GM23338 (cell line): Measurements from ENCODE around the gene MSANTD7. TPM values are rescaled to one million over a fixed set of nuclear protein-coding genes. Genes with fewer than 3 reads are reported as not detected.

Experiments
- ATAC-seq: fragments of 200-7000 bp; cut with Tn5 transposase; 3 replicates; pipeline ENCODE4 v1.9.1; 2020
- DNase-seq: peaks from one replicate; pipeline ENCODE4 v3.0.0-alpha.2; 2015; ENCODE audit warnings: low spot score
- H2AFZ ChIP-seq: fragments of 200-600 bp; sonication (generic); 2 replicates; pipeline ENCODE4 v1.8.0; 2016; ENCODE audit warnings: antibody characterized with exemption, mild to moderate bottlenecking, moderate library complexity
- H3F3A ChIP-seq: fragments of 200-600 bp; sonication (generic); replicated peaks from 2 replicates; pipeline ENCODE4 v1.8.0; 2017; ENCODE audit warnings: antibody characterized with exemption, mixed run types, low read depth
- H3K27ac ChIP-seq: fragments of 200-600 bp; sonication (generic); 2 replicates; pipeline ENCODE4 v1.6.1; 2016; ENCODE audit warnings: low read depth
- H3K27me3 ChIP-seq: fragments of 200-600 bp; sonication (generic); 2 replicates; pipeline ENCODE4 v1.8.0; 2016; ENCODE audit warnings: mild to moderate bottlenecking, mixed run types, moderate library complexity; ENCODE audit not compliant: insufficient read depth
- H3K36me3 ChIP-seq: fragments of 200-600 bp; sonication (generic); 2 replicates; pipeline ENCODE4 v1.8.0; 2016; ENCODE audit warnings: mild to moderate bottlenecking; ENCODE audit not compliant: insufficient read depth
- H3K4me1 ChIP-seq: fragments of 200-600 bp; sonication (generic); 2 replicates; pipeline ENCODE4 v1.8.0; 2016; ENCODE audit warnings: mild to moderate bottlenecking, moderate library complexity; ENCODE audit not compliant: insufficient read depth
- H3K4me2 ChIP-seq: fragments of 200-600 bp; sonication (generic); 2 replicates; pipeline ENCODE4 v1.7.1; 2017; ENCODE audit warnings: mixed run types
- H3K4me3 ChIP-seq: fragments of 200-600 bp; sonication (generic); 2 replicates; pipeline ENCODE4 v1.6.1; 2016; ENCODE audit warnings: mixed run types
- H3K79me2 ChIP-seq: fragments of 200-600 bp; sonication (generic); replicated peaks from 2 replicates; pipeline ENCODE4 v1.8.0; 2017; ENCODE audit warnings: mild to moderate bottlenecking; ENCODE audit not compliant: insufficient read depth
- H3K9me2 ChIP-seq: fragments of 200-600 bp; sonication (generic); 2 replicates; pipeline ENCODE4 v1.8.0; 2017; ENCODE audit not compliant: insufficient read depth
- H4K20me1 ChIP-seq: fragments of 200-600 bp; sonication (generic); replicated peaks from 2 replicates; pipeline ENCODE4 v1.8.0; 2017; ENCODE audit warnings: mild to moderate bottlenecking; ENCODE audit not compliant: insufficient read depth
- H3K27ac Mint-ChIP-seq: 2 replicates; pipeline ENCODE4 v1.8.0; 2020; ENCODE audit warnings: inconsistent platforms, mild to moderate bottlenecking, moderate library complexity, mixed read lengths
- H3K27me3 Mint-ChIP-seq: 3 replicates; pipeline ENCODE4 v1.8.0; 2022; ENCODE audit warnings: low read depth, mild to moderate bottlenecking, moderate library complexity, mixed read lengths, inconsistent platforms; ENCODE audit not compliant: insufficient read depth, poor library complexity
- H3K36me3 Mint-ChIP-seq: 3 replicates; pipeline ENCODE4 v1.8.0; 2021; ENCODE audit warnings: low read depth, mild to moderate bottlenecking, inconsistent platforms, moderate library complexity, mixed read lengths
- H3K4me1 Mint-ChIP-seq: 3 replicates; pipeline ENCODE4 v1.8.0; 2020; ENCODE audit warnings: mild to moderate bottlenecking, inconsistent platforms, mixed read lengths
- H3K4me3 Mint-ChIP-seq: 3 replicates; pipeline ENCODE4 v1.8.0; 2021; ENCODE audit warnings: moderate library complexity, mild to moderate bottlenecking, inconsistent platforms, mixed read lengths
- H3K9me3 Mint-ChIP-seq: 3 replicates; pipeline ENCODE4 v1.8.0; 2020; ENCODE audit warnings: moderate library complexity, mild to moderate bottlenecking, inconsistent platforms, mixed read lengths
- CREB1 ChIP-seq: fragments of 250-450 bp; sonication (Bioruptor Pico); IDR thresholded peaks from 2 replicates; pipeline ENCODE4 v1.5.0; 2020; ENCODE audit warnings: low read depth, mild to moderate bottlenecking, moderate library complexity
- EZH2 ChIP-seq: fragments of 200-600 bp; sonication (generic); IDR thresholded peaks from one replicate; pipeline ENCODE4 v1.8.0; 2017; ENCODE audit warnings: antibody characterized with exemption, mild to moderate bottlenecking, low read depth; ENCODE audit not compliant: unreplicated experiment
- EZH2phosphoT487 ChIP-seq: fragments of 200-600 bp; sonication (generic); IDR thresholded peaks from one replicate; pipeline ENCODE4 v1.8.1; 2018; ENCODE audit warnings: antibody characterized with exemption; ENCODE audit not compliant: unreplicated experiment
- JUNB ChIP-seq: IDR thresholded peaks from one replicate; pipeline ENCODE4 v1.6.1; 2016; ENCODE audit warnings: antibody characterized with exemption; ENCODE audit not compliant: unreplicated experiment
- NANOG ChIP-seq: IDR thresholded peaks from 2 replicates; pipeline ENCODE4 v1.6.1; 2016; ENCODE audit warnings: antibody characterized with exemption, borderline replicate concordance
- POLR2AphosphoS5 ChIP-seq: IDR thresholded peaks from 2 replicates; pipeline ENCODE4 v1.6.1; 2016; ENCODE audit warnings: antibody characterized with exemption, low read depth
- STAT1 ChIP-seq: IDR thresholded peaks from one replicate; pipeline ENCODE4 v1.6.1; 2016; ENCODE audit warnings: antibody characterized with exemption; ENCODE audit not compliant: unreplicated experiment
- ZNF462 ChIP-seq: fragments of 250-450 bp; sonication (Bioruptor Pico); IDR thresholded peaks from 2 replicates; pipeline ENCODE4 v1.5.0; 2020; ENCODE audit warnings: mild to moderate bottlenecking, moderate library complexity
- polyA plus RNA-seq: library from polyadenylated mRNA; unstranded; fragments of >200 nt; fragmentation: Nextera tagmentation; extraction: Ambion mirVana; gene quantifications from 2 replicates; pipeline ENCODE4 v1.2.1, GENCODE V29; 2016
- total RNA-seq: library from RNA; depleted of rRNA; stranded (reverse); fragments of >200 nt; shearing (Covaris generic); gene quantifications from 2 replicates; pipeline ENCODE4 v1.2.3, GENCODE V29; 2014
- TF ChIP-seq, protein P1 (sequence below): IDR thresholded peaks from 2 replicates; pipeline ENCODE4 v1.6.1; 2016; ENCODE audit warnings: antibody characterized with exemption
- TF ChIP-seq, protein P2 (sequence below): IDR thresholded peaks from one replicate; pipeline ENCODE4 v1.6.1; 2018; ENCODE audit warnings: antibody characterized with exemption; ENCODE audit not compliant: unreplicated experiment

Gene MSANTD7
- total and polyA plus RNA-seq, 2 experiments from 2014 or later = 5.3 to 19.8 TPM

- Histone ChIP-seq H3K4me2 (no peak overlapping the region), H3K4me1 (no peaks in the 10 kb centered on the region), H4K20me1 (no peaks in the 10 kb centered on the region), H3K9me2 (no peaks in the 10 kb centered on the region), H3K79me2 (no peaks in the 10 kb centered on the region), H3K4me3 (no peak overlapping the region), H3K36me3 (no peaks in the 10 kb centered on the region), H2AFZ (peak overlapping the region; percentile 80; the same call in 1 of the 2 replicates), H3K27me3 (no peaks in the 10 kb centered on the region), H3K27ac (no peak overlapping the region), H3F3A (no peaks in the 10 kb centered on the region)
- peaks cover 5% of the 10 kb centered on the region; the same call in 2 of the 3 replicates for H3K4me1 Mint-ChIP-seq
- no peaks in the 10 kb centered on the region for H3K27me3 Mint-ChIP-seq
- no peak for TF ChIP-seq STAT1
- TF ChIP-seq POLR2AphosphoS5 = no peak
- no peak for TF ChIP-seq ZNF462 (CRISPR knock-in tag)
- TF ChIP-seq NANOG = no peak
- TF ChIP-seq, protein P1, sequence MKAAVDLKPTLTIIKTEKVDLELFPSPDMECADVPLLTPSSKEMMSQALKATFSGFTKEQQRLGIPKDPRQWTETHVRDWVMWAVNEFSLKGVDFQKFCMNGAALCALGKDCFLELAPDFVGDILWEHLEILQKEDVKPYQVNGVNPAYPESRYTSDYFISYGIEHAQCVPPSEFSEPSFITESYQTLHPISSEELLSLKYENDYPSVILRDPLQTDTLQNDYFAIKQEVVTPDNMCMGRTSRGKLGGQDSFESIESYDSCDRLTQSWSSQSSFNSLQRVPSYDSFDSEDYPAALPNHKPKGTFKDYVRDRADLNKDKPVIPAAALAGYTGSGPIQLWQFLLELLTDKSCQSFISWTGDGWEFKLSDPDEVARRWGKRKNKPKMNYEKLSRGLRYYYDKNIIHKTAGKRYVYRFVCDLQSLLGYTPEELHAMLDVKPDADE = no peak
- no peak for TF ChIP-seq CREB1 (CRISPR knock-in tag)
- no peak for TF ChIP-seq JUNB
- TF ChIP-seq EZH2phosphoT487 = no peak
- no peak for TF ChIP-seq EZH2
- TF ChIP-seq, protein P2, sequence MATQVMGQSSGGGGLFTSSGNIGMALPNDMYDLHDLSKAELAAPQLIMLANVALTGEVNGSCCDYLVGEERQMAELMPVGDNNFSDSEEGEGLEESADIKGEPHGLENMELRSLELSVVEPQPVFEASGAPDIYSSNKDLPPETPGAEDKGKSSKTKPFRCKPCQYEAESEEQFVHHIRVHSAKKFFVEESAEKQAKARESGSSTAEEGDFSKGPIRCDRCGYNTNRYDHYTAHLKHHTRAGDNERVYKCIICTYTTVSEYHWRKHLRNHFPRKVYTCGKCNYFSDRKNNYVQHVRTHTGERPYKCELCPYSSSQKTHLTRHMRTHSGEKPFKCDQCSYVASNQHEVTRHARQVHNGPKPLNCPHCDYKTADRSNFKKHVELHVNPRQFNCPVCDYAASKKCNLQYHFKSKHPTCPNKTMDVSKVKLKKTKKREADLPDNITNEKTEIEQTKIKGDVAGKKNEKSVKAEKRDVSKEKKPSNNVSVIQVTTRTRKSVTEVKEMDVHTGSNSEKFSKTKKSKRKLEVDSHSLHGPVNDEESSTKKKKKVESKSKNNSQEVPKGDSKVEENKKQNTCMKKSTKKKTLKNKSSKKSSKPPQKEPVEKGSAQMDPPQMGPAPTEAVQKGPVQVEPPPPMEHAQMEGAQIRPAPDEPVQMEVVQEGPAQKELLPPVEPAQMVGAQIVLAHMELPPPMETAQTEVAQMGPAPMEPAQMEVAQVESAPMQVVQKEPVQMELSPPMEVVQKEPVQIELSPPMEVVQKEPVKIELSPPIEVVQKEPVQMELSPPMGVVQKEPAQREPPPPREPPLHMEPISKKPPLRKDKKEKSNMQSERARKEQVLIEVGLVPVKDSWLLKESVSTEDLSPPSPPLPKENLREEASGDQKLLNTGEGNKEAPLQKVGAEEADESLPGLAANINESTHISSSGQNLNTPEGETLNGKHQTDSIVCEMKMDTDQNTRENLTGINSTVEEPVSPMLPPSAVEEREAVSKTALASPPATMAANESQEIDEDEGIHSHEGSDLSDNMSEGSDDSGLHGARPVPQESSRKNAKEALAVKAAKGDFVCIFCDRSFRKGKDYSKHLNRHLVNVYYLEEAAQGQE = no peak
- H3K36me3 Mint-ChIP-seq = no peaks in the 10 kb centered on the region
- no peak overlapping the region for H3K27ac Mint-ChIP-seq
- peak; percentile 25 for DNase-seq
- ATAC-seq = peak; percentile 49; the same call in 2 of the 3 replicates
- no peaks in the 10 kb centered on the region; the same call in 2 of the 3 replicates for H3K9me3 Mint-ChIP-seq
- H3K4me3 Mint-ChIP-seq = no peak overlapping the region
These were observed 25.8 kb upstream of the MSANTD7 start for GRCh38 chr10:14812271-14812670.
